Lower lobe of right lung (tissue), 2 donors: ENCODE measurements around the gene RHOH. TPM values are rescaled to one million over a fixed set of nuclear protein-coding genes. Genes with fewer than 3 reads are reported as not detected.

Experiments used
- ATAC-seq, 2 donors: fragments of 200-7000 bp; cut with Tn5 transposase; one replicate each; pipeline ENCODE4 v1.9.1; 2020 to 2022; ENCODE audit warnings: mild to moderate bottlenecking in 2 of 2, moderate library complexity in 2 of 2
- DNase-seq: peaks from one replicate; pipeline ENCODE4 v3.0.0-alpha.2; 2020
- H3K27ac ChIP-seq: fragments of 200-600 bp; one replicate; pipeline ENCODE4 v1.8.0; 2022
- H3K27me3 ChIP-seq: fragments of 200-600 bp; one replicate; pipeline ENCODE4 v1.8.0; 2022; ENCODE audit warnings: low read depth
- H3K36me3 ChIP-seq: fragments of 200-600 bp; one replicate; pipeline ENCODE4 v1.8.0; 2022; ENCODE audit warnings: mild to moderate bottlenecking
- H3K4me1 ChIP-seq: fragments of 200-600 bp; one replicate; pipeline ENCODE4 v1.8.0; 2022
- H3K4me3 ChIP-seq: fragments of 200-600 bp; one replicate; pipeline ENCODE4 v1.8.0; 2022; ENCODE audit warnings: mild to moderate bottlenecking
- H3K9me3 ChIP-seq: fragments of 200-600 bp; one replicate; pipeline ENCODE4 v1.8.0; 2022
- CTCF ChIP-seq: fragments of 200-600 bp; IDR thresholded peaks from one replicate; pipeline ENCODE4 v1.8.0; 2022; ENCODE audit warnings: antibody characterized with exemption, mild to moderate bottlenecking
- intact Hi-C: fragments of 100-400 bp; cut with DNase I; formaldehyde crosslinking; loops from one replicate; pipeline ENCODE4 v1.11.0; 2022
- total RNA-seq: library from RNA; stranded (reverse); fragmentation: NEBNext Ultra II Directional; extraction: Animal tissue kit (Norgen Biotek cat#: 25700); gene quantifications from one replicate; pipeline ENCODE4 v1.2.1, GENCODE V29; 2021
- donor health status: DM: no; HTN: yes; CAD: no; lungs with severe emphysema.

The RHOH gene
- total RNA-seq, 1 donor from 2014 or later, result 9.2 TPM

GRCh38 chr4:40211224-40212185 is 14.7 kb downstream of the RHOH start:
- Histone ChIP-seq H3K4me3 (no peak overlapping the region), H3K27ac (no peak overlapping the region), H3K27me3 (no peaks in the 10 kb centered on the region), H3K4me1 (no peaks in the 10 kb centered on the region), H3K9me3 (no peaks in the 10 kb centered on the region), H3K36me3 (no peaks in the 10 kb centered on the region)
- TF ChIP-seq CTCF, result no peak
- DNase-seq, result no peak
- intact Hi-C loops, result no loop called here
- no peak for ATAC-seq

- Histone ChIP-seq H3K36me3 (no peaks in the 10 kb centered on the region), H3K27me3 (no peaks in the 10 kb centered on the region), H3K27ac (no peak overlapping the region), H3K4me3 (no peak overlapping the region), H3K9me3 (no peaks in the 10 kb centered on the region), H3K4me1 (no peaks in the 10 kb centered on the region)
- ATAC-seq (no peak), DNase-seq (no peak)
- intact Hi-C loops, result no loop called here
- TF ChIP-seq CTCF, result no peak
Measured at GRCh38 chr4:40212674-40213527, 16.1 kb downstream of the RHOH start.

- intact Hi-C loops, result no loop called here
Measured at GRCh38 chr4:40214038-40214437, 17.2 kb downstream of the RHOH start.

GRCh38 chr4:40214661-40215418 is 18.0 kb downstream of the RHOH start:
- Histone ChIP-seq H3K4me3 (no peak overlapping the region), H3K27ac (no peak overlapping the region), H3K4me1 (no peaks in the 10 kb centered on the region), H3K9me3 (no peaks in the 10 kb centered on the region), H3K27me3 (no peaks in the 10 kb centered on the region), H3K36me3 (no peaks in the 10 kb centered on the region)
- DNase-seq (no peak), ATAC-seq (no peak)
- intact Hi-C loops, result no loop called here
- TF ChIP-seq CTCF, result no peak

More at GRCh38 chr4:40214038-40214437, 17.2 kb downstream of the RHOH start:
- no peak overlapping the region for H3K4me3 ChIP-seq
- ATAC-seq (no peak), DNase-seq (no peak)
- no peak overlapping the region for H3K27ac ChIP-seq
- TF ChIP-seq CTCF, result no peak
- H3K27me3 ChIP-seq, result no peaks in the 10 kb centered on the region
- no peaks in the 10 kb centered on the region for H3K9me3 ChIP-seq
- H3K4me1 ChIP-seq, result no peaks in the 10 kb centered on the region
- no peaks in the 10 kb centered on the region for H3K36me3 ChIP-seq
